SK-N-SH (cell line): Measurements from ENCODE around the gene ZNF746. TPM values are rescaled to one million over a fixed set of nuclear protein-coding genes. Genes with fewer than 3 reads are reported as not detected.

ENCODE experiments used
- CTCF ChIA-PET: fragments of 300-600, 350-600 bp; formaldehyde crosslinking; extraction: SDS; loops from one replicate; lab custom pipeline; 2021; lab: Yijun Ruan, JAX
- POLR2A ChIA-PET: fragments of 350-600 bp; sonication (Branson Sonifier 250); formaldehyde crosslinking; extraction: SDS; loops from one replicate; lab custom pipeline; 2020; ENCODE audit warnings: antibody characterized with exemption, inconsistent platforms; lab: Yijun Ruan, JAX
- DNase-seq: peaks from one replicate; pipeline ENCODE4 v3.0.0; 2012
- H2AFZ ChIP-seq: fragments of 200-600 bp; sonication (generic); 2 replicates; pipeline ENCODE4 v1.8.1; 2016; ENCODE audit warnings: antibody characterized with exemption, mild to moderate bottlenecking, low read depth
- H3F3A ChIP-seq: fragments of 200-600 bp; sonication (generic); replicated peaks from 2 replicates; pipeline ENCODE3; 2016; ENCODE audit warnings: antibody characterized with exemption, mild to moderate bottlenecking; ENCODE audit not compliant: insufficient read depth
- H3K27ac ChIP-seq, 2 experiments: fragments of 200-500 bp in 1 of 2; fragments of 200-600 bp in 1 of 2; sonication (Bioruptor generic) in 1 of 2; sonication (generic), shearing (Covaris generic) in 1 of 2; 2 replicates each; pipeline versions ENCODE4 v1.5.1 to v1.6.1; 2014 to 2016; ENCODE audit warnings: low read depth in 2 of 2, inconsistent platforms in 1 of 2, low read length in 1 of 2, mild to moderate bottlenecking in 1 of 2, mixed read lengths in 1 of 2
- H3K27me3 ChIP-seq: fragments of 200-600 bp; sonication (generic), shearing (Covaris generic); 2 replicates; pipeline ENCODE4 v1.6.1; 2016; ENCODE audit warnings: mixed run types; ENCODE audit not compliant: insufficient read depth
- H3K36me3 ChIP-seq, 2 experiments: fragments of 200-500 bp in 1 of 2; fragments of 200-600 bp in 1 of 2; sonication (Bioruptor generic) in 1 of 2; sonication (generic) in 1 of 2; replicated peaks in 1 of 2; 2 replicates each; pipeline versions ENCODE3 to v1.5.1; 2014 to 2016; ENCODE audit warnings: low read length in 1 of 2, mild to moderate bottlenecking in 1 of 2; ENCODE audit not compliant: insufficient read depth in 2 of 2, control insufficient read depth in 1 of 2
- H3K4me1 ChIP-seq, 2 experiments: fragments of 200-500 bp in 1 of 2; fragments of 200-600 bp in 1 of 2; sonication (Bioruptor generic) in 1 of 2; sonication (generic), shearing (Covaris generic) in 1 of 2; 2 replicates each; pipeline versions ENCODE4 v1.5.1 to v1.6.1; 2014 to 2016; ENCODE audit warnings: low read depth in 1 of 2, low read length in 1 of 2, mixed run types in 1 of 2; ENCODE audit not compliant: insufficient read depth in 2 of 2, control insufficient read depth in 1 of 2
- H3K4me2 ChIP-seq: fragments of 200-600 bp; sonication (generic), shearing (Covaris generic); 2 replicates; pipeline ENCODE4 v1.6.1; 2017; ENCODE audit warnings: mixed run types
- H3K4me3 ChIP-seq, 2 experiments: fragments of 200-500 bp in 1 of 2; fragments of 200-600 bp in 1 of 2; sonication (Bioruptor generic) in 1 of 2; sonication (generic), shearing (Covaris generic) in 1 of 2; 2 replicates each; pipeline versions ENCODE4 v1.5.1 to v1.8.1; 2014 to 2016; ENCODE audit warnings: low read depth in 2 of 2, inconsistent platforms in 1 of 2, low read length in 1 of 2, mild to moderate bottlenecking in 1 of 2, mixed read lengths in 1 of 2, moderate library complexity in 1 of 2
- H3K79me2 ChIP-seq: fragments of 200-600 bp; sonication (generic); 2 replicates; pipeline ENCODE4 v1.8.1; 2017; ENCODE audit warnings: mild to moderate bottlenecking; ENCODE audit not compliant: insufficient read depth
- H3K9ac ChIP-seq: fragments of 200-600 bp; sonication (generic); 2 replicates; pipeline ENCODE4 v1.6.1; 2017; ENCODE audit warnings: mixed run types
- H3K9me2 ChIP-seq: fragments of 200-600 bp; sonication (generic); 2 replicates; pipeline ENCODE4 v1.6.1; 2017; ENCODE audit warnings: mixed run types
- H3K9me3 ChIP-seq: fragments of 200-600 bp; sonication (generic); 2 replicates; pipeline ENCODE4 v1.6.1; 2017; ENCODE audit warnings: mixed run types, mild to moderate bottlenecking, moderate library complexity
- H4K20me1 ChIP-seq: fragments of 200-600 bp; sonication (generic); 2 replicates; pipeline ENCODE4 v1.6.1; 2017; ENCODE audit warnings: mild to moderate bottlenecking, mixed run types; ENCODE audit not compliant: insufficient read depth
- CTCF ChIP-seq: fragments of 200-600 bp; sonication (generic); IDR thresholded peaks from 2 replicates; pipeline ENCODE4 v1.6.1; 2017; ENCODE audit warnings: antibody characterized with exemption, mild to moderate bottlenecking, moderate library complexity
- FOSL2 ChIP-seq: IDR thresholded peaks from 2 replicates; pipeline ENCODE4 v1.4.0; 2012; ENCODE audit warnings: low read depth, mild to moderate bottlenecking, moderate library complexity, borderline replicate concordance
- FOXJ3 ChIP-seq: sonication (generic); formaldehyde crosslinking; IDR thresholded peaks from 2 replicates; pipeline ENCODE4 v1.5.1; 2020; ENCODE audit warnings: mild to moderate bottlenecking, missing genetic modification reagents
- FOXM1 ChIP-seq: IDR thresholded peaks from 2 replicates; pipeline ENCODE4 v1.4.0; 2012; ENCODE audit warnings: low read depth, mild to moderate bottlenecking
- GABPA ChIP-seq: IDR thresholded peaks from 2 replicates; pipeline ENCODE4 v1.4.0; 2012; ENCODE audit warnings: low read depth, mild to moderate bottlenecking
- GATA2 ChIP-seq: sonication (generic); formaldehyde crosslinking; IDR thresholded peaks from 2 replicates; pipeline ENCODE4 v1.5.0; 2020; ENCODE audit warnings: mild to moderate bottlenecking, missing genetic modification reagents
- MAX ChIP-seq: IDR thresholded peaks from 2 replicates; pipeline ENCODE4 v1.4.0; 2012; ENCODE audit warnings: low read depth
- REST ChIP-seq: IDR thresholded peaks from 2 replicates; pipeline ENCODE4 v1.6.1; 2012; ENCODE audit warnings: mild to moderate bottlenecking, low read depth, low read length, moderate library complexity
- RXRA ChIP-seq: IDR thresholded peaks from 2 replicates; pipeline ENCODE4 v1.4.0; 2012; ENCODE audit warnings: low read depth, mild to moderate bottlenecking, borderline replicate concordance
- SIN3A ChIP-seq: IDR thresholded peaks from 2 replicates; pipeline ENCODE4 v1.6.1; 2012; ENCODE audit warnings: low read depth, mild to moderate bottlenecking, low read length, moderate library complexity, borderline replicate concordance
- USF1 ChIP-seq: IDR thresholded peaks from 2 replicates; pipeline ENCODE4 v1.4.0; 2012; ENCODE audit warnings: low read depth, borderline replicate concordance
- WGBS: methylation state at CpG from one replicate; pipeline ENCODE4 v1.1.6; 2017; ENCODE audit warnings: low lambda C conversion rate; 5-methylcytosine and 5-hydroxymethylcytosine counted together
- polyA plus RNA-seq, 3 experiments: library from polyadenylated mRNA; depleted of rRNA; stranded (reverse); fragments of >200 nt; gene quantifications; 2 replicates each; pipeline ENCODE4 v1.2.3, GENCODE V29; 2012

ZNF746 gene
- polyA plus RNA-seq, 1 of the 3 experiments (the other 2 are of a cell fraction): 11.1 TPM

GRCh38 chr7:149490083-149490760, 7.4 kb downstream of the ZNF746 start:
- H3K27ac ChIP-seq: no peak overlapping the region
- H4K20me1 ChIP-seq: peaks cover 9% of the 10 kb centered on the region
- 89% methylated on average over 15 of the region's 15 CpGs for WGBS
- H3F3A ChIP-seq: peaks cover 8% of the 10 kb centered on the region
- ChIA-PET CTCF (interaction anchor here (0.6 to 1.6 kb wide), 2 partner anchors 135 to 252 kb away, joined by 3 to 4 read pairs; no protein-coding TSS in a partner anchor), POLR2A (no interaction called here)
- peaks cover 59 to 81% of the 10 kb centered on the region in 2 experiments for H3K36me3 ChIP-seq
- no peak overlapping the region for H3K4me2 ChIP-seq
- no peaks in the 10 kb centered on the region for H3K27me3 ChIP-seq
- H2AFZ ChIP-seq: no peak overlapping the region
- H3K9me2 ChIP-seq: no peaks in the 10 kb centered on the region
- H3K9me3 ChIP-seq: no peaks in the 10 kb centered on the region
- peaks cover 9% of the 10 kb centered on the region for H3K79me2 ChIP-seq
- H3K9ac ChIP-seq: no peak overlapping the region
- TF ChIP-seq GABPA: no peak
- TF ChIP-seq FOXJ3: no peak
- no peak for TF ChIP-seq USF1
- no peak for TF ChIP-seq FOXM1
- TF ChIP-seq MAX: no peak
- no peak for TF ChIP-seq FOSL2
- TF ChIP-seq REST: no peak
- no peak for TF ChIP-seq RXRA
- no peak for TF ChIP-seq GATA2 (CRISPR knock-in tag)
- TF ChIP-seq SIN3A: no peak
- no peak for TF ChIP-seq CTCF
- no peak for DNase-seq
- H3K4me3 ChIP-seq: no peak overlapping the region
- H3K4me1 ChIP-seq: peaks cover under 1 to 3% of the 10 kb centered on the region in 2 experiments; a peak in 3 of 4 replicates
